K562 (cell line): ENCODE data around the gene KCTD21. TPM values are rescaled to one million over a fixed set of nuclear protein-coding genes. Genes with fewer than 3 reads are reported as not detected.

Experiments used
- ATAC-seq: fragments of 200-7000 bp; cut with Tn5 transposase; 3 replicates; pipeline ENCODE4 v1.9.1; 2020; ENCODE audit warnings: moderate library complexity
- BruUV-seq: library from RNA; stranded (reverse); fragments of 400-500 nt; replicated peaks from 2 replicates; lab custom pipeline; 2021; lab: Mats Ljungman, UMichigan
- CTCF ChIA-PET: fragments of 300-600 bp; formaldehyde crosslinking; extraction: SDS; loops from one replicate; lab custom pipeline; 2021; ENCODE audit warnings: low intra/inter-chr PET ratio; lab: Yijun Ruan, JAX
- POLR2A ChIA-PET: fragments of 300-600, 350-650 bp; sonication (Branson Sonifier 250); formaldehyde crosslinking; extraction: SDS; loops from one replicate; lab custom pipeline; 2021; ENCODE audit warnings: antibody characterized with exemption, inconsistent platforms; lab: Yijun Ruan, JAX
- DNase-seq, 4 experiments: peaks; one replicate each; pipeline versions ENCODE4 v3.0.0 to v3.0.0-alpha.2; 2011 to 2018; ENCODE audit warnings: low spot score in 3 of 4, mixed read lengths in 3 of 4; ENCODE audit errors: extremely low read depth in 1 of 4
- FAIRE-seq: peaks from 2 replicates; lab custom pipeline; 2011; peaks lifted over from hg19 to GRCh38; lab: Jason Lieb, UNC
- H2AFZ ChIP-seq: 2 replicates; pipeline ENCODE4 v1.6.0; 2011; ENCODE audit warnings: low read depth, low read length, control low read depth, inconsistent platforms
- H3K27ac ChIP-seq: fragments of 200-600 bp; 3 replicates; pipeline ENCODE4 v1.8.0; 2011; ENCODE audit warnings: low read depth, mild to moderate bottlenecking, control low read depth, inconsistent platforms, low read length, moderate library complexity, mixed read lengths; ENCODE audit errors: extremely low read depth
- H3K27me3 ChIP-seq, 2 experiments: fragments of 300-600 bp in 1 of 2; 2 replicates in 1 of 2; 3 replicates in 1 of 2; pipeline versions ENCODE4 v1.6.0 to v1.8.0; 2011; ENCODE audit warnings: inconsistent platforms in 2 of 2, low read length in 2 of 2, mild to moderate bottlenecking in 1 of 2, mixed read lengths in 1 of 2, moderate library complexity in 1 of 2; ENCODE audit not compliant: control insufficient read depth in 2 of 2, insufficient read depth in 2 of 2
- H3K36me3 ChIP-seq: fragments of 300-600 bp; 3 replicates; pipeline ENCODE4 v1.8.0; 2011; ENCODE audit warnings: mild to moderate bottlenecking, low read length, inconsistent platforms; ENCODE audit not compliant: control insufficient read depth, insufficient read depth
- H3K4me1 ChIP-seq, 2 experiments: fragments of 200-600 bp in 1 of 2; replicated peaks in 1 of 2; 2 replicates in 1 of 2; 3 replicates in 1 of 2; pipeline versions ENCODE4 v1.5.1 to v1.8.0; 2011; ENCODE audit warnings: inconsistent platforms in 2 of 2, low read length in 2 of 2, mild to moderate bottlenecking in 1 of 2, mixed read lengths in 1 of 2, moderate library complexity in 1 of 2; ENCODE audit not compliant: control insufficient read depth in 2 of 2, insufficient read depth in 2 of 2
- H3K4me2 ChIP-seq: 2 replicates; pipeline ENCODE4 v1.6.1; 2011; ENCODE audit warnings: low read length, control low read depth, inconsistent platforms, mixed read lengths; ENCODE audit not compliant: insufficient read depth
- H3K4me3 ChIP-seq: fragments of 200-600 bp; sonication (generic), shearing (Covaris generic); 2 replicates; pipeline ENCODE4 v1.5.1; 2016; ENCODE audit warnings: control low read depth, inconsistent platforms
- H3K79me2 ChIP-seq: fragments of 200-600 bp; 3 replicates; pipeline ENCODE4 v1.8.0; 2011; ENCODE audit warnings: low read length, inconsistent platforms; ENCODE audit not compliant: control insufficient read depth, insufficient read depth
- H3K9ac ChIP-seq, 2 experiments: 2 replicates each; pipeline versions ENCODE4 v1.6.0 to v1.6.1; 2011; ENCODE audit warnings: low read depth in 2 of 2, low read length in 2 of 2, control low read depth in 1 of 2, inconsistent platforms in 1 of 2, mild to moderate bottlenecking in 1 of 2, mixed read lengths in 1 of 2; ENCODE audit not compliant: insufficient read depth in 1 of 2
- H3K9me1 ChIP-seq: one replicate; pipeline ENCODE4 v1.6.0; 2011; ENCODE audit warnings: inconsistent platforms, mild to moderate bottlenecking, low read length, moderate library complexity; ENCODE audit not compliant: control insufficient read depth, insufficient read depth
- H3K9me3 ChIP-seq: replicated peaks from 2 replicates; pipeline ENCODE4 v1.5.1; 2011; ENCODE audit warnings: low read depth, low read length, inconsistent platforms; ENCODE audit not compliant: control insufficient read depth, insufficient read depth
- H4K20me1 ChIP-seq: replicated peaks from 2 replicates; pipeline ENCODE4 v1.6.1; 2011; ENCODE audit warnings: low read length, inconsistent platforms, mixed read lengths; ENCODE audit not compliant: control insufficient read depth, insufficient read depth
- FOXA3 ChIP-seq, 2 experiments: fragments of 450-650 bp in 1 of 2; sonication (generic) in 1 of 2; formaldehyde crosslinking; IDR thresholded peaks in 1 of 2; conservative IDR thresholded peaks in 1 of 2; 2 replicates each; pipeline versions ENCODE4 v1.4.0 to v1.8.0; 2020 to 2022; ENCODE audit warnings: mild to moderate bottlenecking in 2 of 2, missing genetic modification reagents in 1 of 2
- RBM22 ChIP-seq: fragments of 200-400 bp; formaldehyde crosslinking; IDR thresholded peaks from 2 replicates; pipeline ENCODE4 v1.6.1; 2018; ENCODE audit warnings: low read length, low read depth; ENCODE audit not compliant: poor library complexity, severe bottlenecking
- THRB ChIP-seq: fragments of 450-650 bp; formaldehyde crosslinking; conservative IDR thresholded peaks from 2 replicates; pipeline ENCODE4 v1.4.0; 2022; ENCODE audit warnings: mild to moderate bottlenecking, missing genetic modification characterization
- ZFPM2 ChIP-seq: fragments of 250-450 bp; sonication (Bioruptor Pico); IDR thresholded peaks from 2 replicates; pipeline ENCODE4 v1.5.1; 2022; ENCODE audit warnings: mild to moderate bottlenecking
- WGBS: fragments of 100-300 bp; shearing (Covaris generic); methylation state at CpG from one replicate; pipeline ENCODE4 v1.1.6; 2016; ENCODE audit warnings: low coverage, mixed read lengths; ENCODE audit not compliant: insufficient coverage; ENCODE audit errors: missing lambda C conversion rate; 5-methylcytosine and 5-hydroxymethylcytosine counted together
- in situ Hi-C: fragments of 300-500 bp; cut with MboI; formaldehyde crosslinking; loops from 4 replicates; pipeline ENCODE4 v1.15.0; 2018; ENCODE audit warnings: inconsistent platforms, mixed read lengths
- intact Hi-C: fragments of 100-400 bp; cut with micrococcal nuclease; formaldehyde crosslinking; loops from 2 replicates; pipeline ENCODE4 v1.14.2; 2022
- polyA plus RNA-seq, 8 experiments: library from polyadenylated mRNA; depleted of rRNA in 4 of 8; stranded (reverse) in 5 of 8; unstranded in 3 of 8; fragments of >200 nt; fragmentation: Nextera tagmentation in 2 of 8; fragmentation: Illumina TruSeq in 1 of 8; extraction: Ambion mirVana in 2 of 8; extraction: Trizol in 1 of 8; gene quantifications; 2 replicates each; pipeline versions ENCODE4 v1.2.1 to v1.2.3, GENCODE V29; 2011 to 2014; ENCODE audit warnings: inconsistent platforms in 1 of 8, missing spikeins in 1 of 8
- total RNA-seq, 7 experiments: library from RNA; depleted of rRNA in 6 of 7; stranded (reverse); fragments of >200 nt in 6 of 7; fragmentation: Illumina TruSeq in 2 of 7; extraction: Trizol in 2 of 7; gene quantifications; 2 replicates each; pipeline versions ENCODE4 v1.2.1 to v1.2.3, GENCODE V29; 2011 to 2021; ENCODE audit warnings: low replicate concordance in 1 of 7

KCTD21 gene
- total and polyA plus RNA-seq, 9 of the 15 experiments (the other 6 are each of a cell fraction or from before 2014, with no cell fraction given), result 0.34 to 5.4 (median 1.9) TPM

GRCh38 chr11:78218707-78219492 is 30.5 kb upstream of the KCTD21 start:
- H3K9ac ChIP-seq, result no peak overlapping the region
- 81% methylated on average over 10 of the region's 11 CpGs for WGBS
- H3K9me1 ChIP-seq, result peaks cover 3% of the 10 kb centered on the region
- H3K36me3 ChIP-seq, result peaks cover 89% of the 10 kb centered on the region; the same call in 2 of the 3 replicates
- no peak overlapping the region for H3K4me2 ChIP-seq
- ChIA-PET POLR2A (interaction anchor here (0.9 to 1.2 kb wide), 2 partner anchors 11 to 132 kb away, joined by 3 to 8 read pairs; no protein-coding TSS in a partner anchor), CTCF (interaction anchor here (0.7 kb wide), 1 partner anchor 292 kb away, joined by 3 read pairs; no protein-coding TSS in a partner anchor)
- no peak overlapping the region for H3K4me3 ChIP-seq
- no peak overlapping the region for H2AFZ ChIP-seq
- no peaks in the 10 kb centered on the region for H3K79me2 ChIP-seq
- BruUV-seq, result no TSS peak
- H3K4me1 ChIP-seq, result peaks cover 3 to 12% of the 10 kb centered on the region in 2 experiments; a peak in 3 of 5 replicates
- no peaks in the 10 kb centered on the region for H4K20me1 ChIP-seq
- intact Hi-C loops, result no loop called here
- FAIRE-seq (no peak), DNase-seq (no peak), ATAC-seq (no peak)
- no peaks in the 10 kb centered on the region for H3K27me3 ChIP-seq
- H3K27ac ChIP-seq, result no peak overlapping the region
- TF ChIP-seq FOXA3 (CRISPR knock-in tag; conservative IDR thresholded peaks at IDR 0.05 in 1 of 2, IDR thresholded peaks at IDR 0.05 in 1 of 2) (no peak), ZFPM2 (no peak), THRB (no peak), RBM22 (peak; percentile 43)
- H3K9me3 ChIP-seq, result no peaks in the 10 kb centered on the region
- in situ Hi-C loops, result no loop called here
